K562 (cell line): Measurements from ENCODE around the gene KCNK16. TPM values are rescaled to one million over a fixed set of nuclear protein-coding genes. Genes with fewer than 3 reads are reported as not detected.
A peak's percentile ranks its signal among the peaks of the same experiment; 100 is the strongest.

Experiments used
- ATAC-seq: fragments of 200-7000 bp; cut with Tn5 transposase; 3 replicates; pipeline ENCODE4 v1.9.1; 2020; ENCODE audit warnings: moderate library complexity
- BruUV-seq: library from RNA; stranded (reverse); fragments of 400-500 nt; replicated peaks from 2 replicates; lab custom pipeline; 2021; lab: Mats Ljungman, UMichigan
- CTCF ChIA-PET: fragments of 300-600 bp; formaldehyde crosslinking; extraction: SDS; loops from one replicate; lab custom pipeline; 2021; ENCODE audit warnings: low intra/inter-chr PET ratio; lab: Yijun Ruan, JAX
- POLR2A ChIA-PET: fragments of 300-600, 350-650 bp; sonication (Branson Sonifier 250); formaldehyde crosslinking; extraction: SDS; loops from one replicate; lab custom pipeline; 2021; ENCODE audit warnings: antibody characterized with exemption, inconsistent platforms; lab: Yijun Ruan, JAX
- DNase-seq, 4 experiments: peaks; one replicate each; pipeline versions ENCODE4 v3.0.0 to v3.0.0-alpha.2; 2011 to 2018; ENCODE audit warnings: low spot score in 3 of 4, mixed read lengths in 3 of 4; ENCODE audit errors: extremely low read depth in 1 of 4
- FAIRE-seq: peaks from 2 replicates; lab custom pipeline; 2011; peaks lifted over from hg19 to GRCh38; lab: Jason Lieb, UNC
- H2AFZ ChIP-seq: 2 replicates; pipeline ENCODE4 v1.6.0; 2011; ENCODE audit warnings: low read depth, low read length, control low read depth, inconsistent platforms
- H3K27ac ChIP-seq: fragments of 200-600 bp; 3 replicates; pipeline ENCODE4 v1.8.0; 2011; ENCODE audit warnings: low read depth, mild to moderate bottlenecking, control low read depth, inconsistent platforms, low read length, moderate library complexity, mixed read lengths; ENCODE audit errors: extremely low read depth
- H3K27me3 ChIP-seq, 2 experiments: fragments of 300-600 bp in 1 of 2; 2 replicates in 1 of 2; 3 replicates in 1 of 2; pipeline versions ENCODE4 v1.6.0 to v1.8.0; 2011; ENCODE audit warnings: inconsistent platforms in 2 of 2, low read length in 2 of 2, mild to moderate bottlenecking in 1 of 2, mixed read lengths in 1 of 2, moderate library complexity in 1 of 2; ENCODE audit not compliant: control insufficient read depth in 2 of 2, insufficient read depth in 2 of 2
- H3K36me3 ChIP-seq: fragments of 300-600 bp; 3 replicates; pipeline ENCODE4 v1.8.0; 2011; ENCODE audit warnings: mild to moderate bottlenecking, low read length, inconsistent platforms; ENCODE audit not compliant: control insufficient read depth, insufficient read depth
- H3K4me1 ChIP-seq, 2 experiments: fragments of 200-600 bp in 1 of 2; replicated peaks in 1 of 2; 2 replicates in 1 of 2; 3 replicates in 1 of 2; pipeline versions ENCODE4 v1.5.1 to v1.8.0; 2011; ENCODE audit warnings: inconsistent platforms in 2 of 2, low read length in 2 of 2, mild to moderate bottlenecking in 1 of 2, mixed read lengths in 1 of 2, moderate library complexity in 1 of 2; ENCODE audit not compliant: control insufficient read depth in 2 of 2, insufficient read depth in 2 of 2
- H3K4me2 ChIP-seq: 2 replicates; pipeline ENCODE4 v1.6.1; 2011; ENCODE audit warnings: low read length, control low read depth, inconsistent platforms, mixed read lengths; ENCODE audit not compliant: insufficient read depth
- H3K4me3 ChIP-seq: fragments of 200-600 bp; sonication (generic), shearing (Covaris generic); 2 replicates; pipeline ENCODE4 v1.5.1; 2016; ENCODE audit warnings: control low read depth, inconsistent platforms
- H3K79me2 ChIP-seq: fragments of 200-600 bp; 3 replicates; pipeline ENCODE4 v1.8.0; 2011; ENCODE audit warnings: low read length, inconsistent platforms; ENCODE audit not compliant: control insufficient read depth, insufficient read depth
- H3K9ac ChIP-seq, 2 experiments: 2 replicates each; pipeline versions ENCODE4 v1.6.0 to v1.6.1; 2011; ENCODE audit warnings: low read depth in 2 of 2, low read length in 2 of 2, control low read depth in 1 of 2, inconsistent platforms in 1 of 2, mild to moderate bottlenecking in 1 of 2, mixed read lengths in 1 of 2; ENCODE audit not compliant: insufficient read depth in 1 of 2
- H3K9me1 ChIP-seq: one replicate; pipeline ENCODE4 v1.6.0; 2011; ENCODE audit warnings: inconsistent platforms, mild to moderate bottlenecking, low read length, moderate library complexity; ENCODE audit not compliant: control insufficient read depth, insufficient read depth
- H3K9me3 ChIP-seq: replicated peaks from 2 replicates; pipeline ENCODE4 v1.5.1; 2011; ENCODE audit warnings: low read depth, low read length, inconsistent platforms; ENCODE audit not compliant: control insufficient read depth, insufficient read depth
- H4K20me1 ChIP-seq: replicated peaks from 2 replicates; pipeline ENCODE4 v1.6.1; 2011; ENCODE audit warnings: low read length, inconsistent platforms, mixed read lengths; ENCODE audit not compliant: control insufficient read depth, insufficient read depth
- BCOR ChIP-seq: fragments of 450-650 bp; IDR thresholded peaks from 2 replicates; pipeline ENCODE4 v1.6.1; 2016
- ETV1 ChIP-seq: fragments of 450-650 bp; conservative IDR thresholded peaks from 2 replicates; pipeline ENCODE4 v1.6.1; 2016; ENCODE audit warnings: missing genetic modification characterization, control low read depth, low read depth, missing compliant biosample characterization
- GABPA ChIP-seq: fragments of 200-800 bp; sonication (Bioruptor generic); conservative IDR thresholded peaks from 2 replicates; pipeline ENCODE4 v1.6.1; 2016; ENCODE audit warnings: low read depth, missing genetic modification characterization, missing compliant biosample characterization
- GTF2F1 ChIP-seq: IDR thresholded peaks from 2 replicates; pipeline ENCODE4 v1.6.1; 2011; ENCODE audit warnings: low read depth, low read length, improper control_type of control experiment
- JUN ChIP-seq, 2 experiments: sonication (generic) in 1 of 2; formaldehyde crosslinking in 1 of 2; IDR thresholded peaks; 2 replicates each; pipeline versions ENCODE4 v1.6.1 to v1.8.0; 2012 to 2022; ENCODE audit warnings: borderline replicate concordance in 2 of 2, mild to moderate bottlenecking in 2 of 2, improper control_type of control experiment in 1 of 2, low read depth in 1 of 2, low read length in 1 of 2, missing genetic modification reagents in 1 of 2
- KDM1A ChIP-seq, 2 experiments: fragments of 450-650 bp; IDR thresholded peaks; 2 replicates each; pipeline ENCODE4 v1.6.1; 2016; ENCODE audit warnings: mild to moderate bottlenecking in 2 of 2
- RBM14 ChIP-seq: fragments of 200-400 bp; formaldehyde crosslinking; IDR thresholded peaks from 2 replicates; pipeline ENCODE4 v1.6.1; 2018; ENCODE audit warnings: low read depth, mild to moderate bottlenecking, low read length, moderate library complexity, borderline replicate concordance; ENCODE audit not compliant: insufficient read depth
- SIRT6 ChIP-seq: IDR thresholded peaks from one replicate; pipeline ENCODE4 v1.6.1; 2012; ENCODE audit warnings: low read depth, mild to moderate bottlenecking, control low read depth, inconsistent platforms, low read length, moderate library complexity
- ZBTB7A ChIP-seq: IDR thresholded peaks from 2 replicates; pipeline ENCODE4 v1.6.1; 2011; ENCODE audit warnings: low read depth, mild to moderate bottlenecking, low read length, moderate library complexity, borderline replicate concordance; ENCODE audit not compliant: control insufficient read depth
- ZC3H11A ChIP-seq: IDR thresholded peaks from 2 replicates; pipeline ENCODE4 v1.6.1; 2012; ENCODE audit warnings: low read depth, low read length, improper control_type of control experiment
- WGBS: fragments of 100-300 bp; shearing (Covaris generic); methylation state at CpG from one replicate; pipeline ENCODE4 v1.1.6; 2016; ENCODE audit warnings: low coverage, mixed read lengths; ENCODE audit not compliant: insufficient coverage; ENCODE audit errors: missing lambda C conversion rate; 5-methylcytosine and 5-hydroxymethylcytosine counted together
- in situ Hi-C: fragments of 300-500 bp; cut with MboI; formaldehyde crosslinking; loops from 4 replicates; pipeline ENCODE4 v1.15.0; 2018; ENCODE audit warnings: inconsistent platforms, mixed read lengths
- intact Hi-C: fragments of 100-400 bp; cut with micrococcal nuclease; formaldehyde crosslinking; loops from 2 replicates; pipeline ENCODE4 v1.14.2; 2022
- polyA plus RNA-seq, 8 experiments: library from polyadenylated mRNA; depleted of rRNA in 4 of 8; stranded (reverse) in 5 of 8; unstranded in 3 of 8; fragments of >200 nt; fragmentation: Nextera tagmentation in 2 of 8; fragmentation: Illumina TruSeq in 1 of 8; extraction: Ambion mirVana in 2 of 8; extraction: Trizol in 1 of 8; gene quantifications; 2 replicates each; pipeline versions ENCODE4 v1.2.1 to v1.2.3, GENCODE V29; 2011 to 2014; ENCODE audit warnings: inconsistent platforms in 1 of 8, missing spikeins in 1 of 8
- total RNA-seq, 7 experiments: library from RNA; depleted of rRNA in 6 of 7; stranded (reverse); fragments of >200 nt in 6 of 7; fragmentation: Illumina TruSeq in 2 of 7; extraction: Trizol in 2 of 7; gene quantifications; 2 replicates each; pipeline versions ENCODE4 v1.2.1 to v1.2.3, GENCODE V29; 2011 to 2021; ENCODE audit warnings: low replicate concordance in 1 of 7
- TF ChIP-seq, protein P1 (sequence below): IDR thresholded peaks from 3 replicates; pipeline ENCODE4 v1.6.1; 2011; ENCODE audit warnings: borderline replicate concordance, mild to moderate bottlenecking; ENCODE audit not compliant: insufficient read length, insufficient read depth
- TF ChIP-seq, protein P2 (sequence below): sonication (generic); formaldehyde crosslinking; IDR thresholded peaks from 2 replicates; pipeline ENCODE4 v1.8.0; 2022; ENCODE audit warnings: mild to moderate bottlenecking, missing genetic modification reagents

KCNK16 gene
- total and polyA plus RNA-seq, 9 of the 15 experiments (the other 6 are each of a cell fraction or from before 2014, with no cell fraction given), result not detected

DNA sequence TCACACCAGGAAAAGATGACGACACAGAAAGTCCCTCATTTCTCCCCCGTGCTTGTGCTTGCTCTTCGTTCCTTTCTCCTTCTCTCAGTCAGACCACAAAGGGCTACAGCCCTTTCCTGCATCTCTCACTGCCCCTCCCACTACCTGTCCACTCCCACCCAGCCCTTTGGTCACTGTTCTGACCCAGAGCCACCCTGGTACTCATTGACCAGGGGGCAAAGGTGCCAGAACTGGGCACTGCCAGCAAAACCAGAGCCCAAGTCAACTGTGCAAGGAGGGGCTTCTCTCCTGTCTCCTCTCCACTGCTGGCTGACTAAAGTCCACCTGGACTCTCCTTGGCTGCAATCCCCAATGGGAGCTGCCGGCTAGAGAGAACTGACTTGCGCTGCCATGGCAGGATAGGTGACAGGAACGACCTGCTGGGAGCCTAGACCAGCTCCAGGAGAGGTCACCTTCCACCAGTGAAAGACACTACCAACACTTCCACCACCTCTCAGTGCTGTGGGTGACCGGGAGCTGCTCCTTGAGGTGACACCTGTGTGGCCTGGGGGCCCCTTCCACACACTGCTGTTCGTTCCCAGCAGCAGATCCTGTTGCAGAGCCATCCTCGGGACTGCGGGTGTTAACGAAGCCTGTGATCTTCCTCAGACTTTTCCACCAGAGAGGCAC, 41.1 kb downstream of the KCNK16 start:
- Histone ChIP-seq H3K4me2 (no peak overlapping the region), H4K20me1 (no peaks in the 10 kb centered on the region; the same call in 1 of the 2 replicates), H3K9ac (0 out of 4 replicates have a peak overlapping the region, but pooled peaks of 1 of the 2 experiments have one; percentile 46), H3K9me3 (no peaks in the 10 kb centered on the region), H3K27me3 (peaks cover 42 to 76% of the 10 kb centered on the region in 2 experiments), H3K27ac (no peak overlapping the region), H3K36me3 (no peaks in the 10 kb centered on the region)
- WGBS, result under 1% methylated on average over 11 of the region's 11 CpGs
- in situ Hi-C loops, result no loop called here
- DNase-seq, result no peak
- no peak for ATAC-seq
- intact Hi-C loops, result no loop called here
- no peak for FAIRE-seq
- BruUV-seq, result no TSS peak
- TF ChIP-seq RBM14, result no peak
- no peak for TF ChIP-seq GTF2F1
- TF ChIP-seq SIRT6, result no peak
- TF ChIP-seq, all 486 proteins: peak for 0
- no peak overlapping the region for H3K4me3 ChIP-seq
- ChIA-PET CTCF (no interaction called here), POLR2A (interaction anchor here (1.7 kb wide), 1 partner anchor 100 kb away, joined by 3 read pairs; no protein-coding TSS in a partner anchor)
- no peaks in the 10 kb centered on the region for H3K79me2 ChIP-seq
- peaks cover 0 to 5% of the 10 kb centered on the region in 2 experiments; a peak in 1 of 5 replicates for H3K4me1 ChIP-seq
- no peaks in the 10 kb centered on the region for H3K9me1 ChIP-seq
- H2AFZ ChIP-seq, result no peak overlapping the region

GRCh38 chr6:39280247-39280731, 42.2 kb downstream of the KCNK16 start:
- no peaks in the 10 kb centered on the region; the same call in 1 of the 2 replicates for H4K20me1 ChIP-seq
- BruUV-seq, result no TSS peak
- WGBS, result 0% methylated on average over 8 of the region's 8 CpGs
- peaks cover 39 to 66% of the 10 kb centered on the region in 2 experiments for H3K27me3 ChIP-seq
- ChIA-PET CTCF (no interaction called here), POLR2A (interaction anchor here (0.5 to 1.7 kb wide), 5 partner anchors 11 to 112 kb away, joined by 3 to 5 read pairs (median 3); no protein-coding TSS in a partner anchor)
- DNase-seq, result peak in 3 of 4 experiments; percentile 16 to 42 (median 39)
- H3K4me2 ChIP-seq, result no peak overlapping the region
- peak; percentile 67 for ATAC-seq
- H3K4me3 ChIP-seq, result no peak overlapping the region
- no peak overlapping the region for H3K9ac ChIP-seq
- H3K79me2 ChIP-seq, result no peaks in the 10 kb centered on the region
- H3K36me3 ChIP-seq, result no peaks in the 10 kb centered on the region
- in situ Hi-C loops (no loop called here), intact Hi-C loops (no loop called here)
- no peak overlapping the region for H3K27ac ChIP-seq
- FAIRE-seq, result no peak
- no peaks in the 10 kb centered on the region for H3K9me3 ChIP-seq
- H3K9me1 ChIP-seq, result no peaks in the 10 kb centered on the region
- H2AFZ ChIP-seq, result no peak overlapping the region
- H3K4me1 ChIP-seq, result peaks cover 0 to 5% of the 10 kb centered on the region in 2 experiments; a peak in 1 of 5 replicates
- no peak for TF ChIP-seq JUN (IDR thresholded peaks at IDR 0.05; ENCODE audit: borderline replicate concordance, low read depth, low read length)
- no peak for TF ChIP-seq JUN (CRISPR knock-in tag; IDR thresholded peaks at IDR 0.05; ENCODE audit: borderline replicate concordance)
- TF ChIP-seq, protein P1, sequence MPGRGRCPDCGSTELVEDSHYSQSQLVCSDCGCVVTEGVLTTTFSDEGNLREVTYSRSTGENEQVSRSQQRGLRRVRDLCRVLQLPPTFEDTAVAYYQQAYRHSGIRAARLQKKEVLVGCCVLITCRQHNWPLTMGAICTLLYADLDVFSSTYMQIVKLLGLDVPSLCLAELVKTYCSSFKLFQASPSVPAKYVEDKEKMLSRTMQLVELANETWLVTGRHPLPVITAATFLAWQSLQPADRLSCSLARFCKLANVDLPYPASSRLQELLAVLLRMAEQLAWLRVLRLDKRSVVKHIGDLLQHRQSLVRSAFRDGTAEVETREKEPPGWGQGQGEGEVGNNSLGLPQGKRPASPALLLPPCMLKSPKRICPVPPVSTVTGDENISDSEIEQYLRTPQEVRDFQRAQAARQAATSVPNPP, result no peak
- TF ChIP-seq KDM1A (IDR thresholded peaks at IDR 0.05), result 0 out of 4 replicates have a peak, but pooled peaks have one; percentile 15 to 21
- no peak for TF ChIP-seq BCOR
- TF ChIP-seq ETV1, result peak; percentile 35; the same call in 1 of the 2 replicates
- peak; percentile 80 for TF ChIP-seq GABPA (tag)
- TF ChIP-seq, protein P2, sequence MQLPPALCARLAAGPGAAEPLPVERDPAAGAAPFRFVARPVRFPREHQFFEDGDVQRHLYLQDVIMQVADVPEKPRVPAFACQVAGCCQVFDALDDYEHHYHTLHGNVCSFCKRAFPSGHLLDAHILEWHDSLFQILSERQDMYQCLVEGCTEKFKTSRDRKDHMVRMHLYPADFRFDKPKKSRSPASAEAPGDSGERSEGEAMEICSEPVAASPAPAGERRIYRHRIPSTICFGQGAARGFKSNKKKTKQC (CRISPR knock-in tag), result no peak
- TF ChIP-seq ZBTB7A, result 0 out of 2 replicates have a peak, but pooled peaks have one; percentile 27
- TF ChIP-seq ZC3H11A, result no peak
